Measurements from ENCODE around the gene MBOAT2. TPM values are rescaled to one million over a fixed set of nuclear protein-coding genes. Genes with fewer than 3 reads are reported as not detected.
A peak's percentile ranks its signal among the peaks of the same experiment; 100 is the strongest.

Gene MBOAT2
- total and polyA plus RNA-seq, 2 of the 13 experiments (the other 11 are each of a cell fraction or from before 2014, with no cell fraction given), result 0.11 to 0.36 TPM

GRCh38 chr2:8840475-8841091 is 162.9 kb downstream of the MBOAT2 start (continued):
- TF ChIP-seq ZNF883 (CRISPR knock-in tag; IDR thresholded peaks at IDR 0.05; ENCODE audit: not compliant biosample characterization) (no peak), ZNF337 (CRISPR knock-in tag; IDR thresholded peaks at IDR 0.05; ENCODE audit: borderline replicate concordance, low read depth) (0 out of 2 replicates have a peak, but pooled peaks have one; percentile 79), TEF (CRISPR knock-in tag; IDR thresholded peaks at IDR 0.05) (no peak), ZFP41 (CRISPR knock-in tag; IDR thresholded peaks at IDR 0.05; ENCODE audit: borderline replicate concordance) (no peak), GZF1 (CRISPR knock-in tag; IDR thresholded peaks at IDR 0.05) (no peak), ZNF282 (IDR thresholded peaks at IDR 0.05; ENCODE audit: partially characterized antibody) (no peak), TP53 (CRISPR knock-in tag; conservative IDR thresholded peaks at IDR 0.05) (no peak), ZMYM4 (CRISPR knock-in tag; IDR thresholded peaks at IDR 0.05) (peak; percentile 89), RFX3 (CRISPR knock-in tag; IDR thresholded peaks at IDR 0.05) (no peak), KDM3A (CRISPR knock-in tag; IDR thresholded peaks at IDR 0.05; ENCODE audit: low read depth) (no peak), SMAD1 (CRISPR knock-in tag; IDR thresholded peaks at IDR 0.05; ENCODE audit: borderline replicate concordance, low read depth) (no peak), MIER3 (CRISPR knock-in tag; IDR thresholded peaks at IDR 0.05; ENCODE audit: borderline replicate concordance) (peak; percentile 86; the same call in 1 of the 2 replicates), MLLT10 (CRISPR knock-in tag; IDR thresholded peaks at IDR 0.05) (no peak), TCF7L2 (IDR thresholded peaks at IDR 0.05; ENCODE audit: low read depth, low read length) (no peak), ZNF878 (CRISPR knock-in tag; IDR thresholded peaks at IDR 0.05) (peak; percentile 75; the same call in 1 of the 2 replicates), ZNF644 (CRISPR knock-in tag; IDR thresholded peaks at IDR 0.05; ENCODE audit: low read depth) (peak; percentile 90), ZNF572 (CRISPR knock-in tag; IDR thresholded peaks at IDR 0.05) (no peak), ZNF605 (CRISPR knock-in tag; IDR thresholded peaks at IDR 0.05) (no peak), SUZ12 (IDR thresholded peaks at IDR 0.05; ENCODE audit: low read depth, low read length) (no peak), ZNF432 (CRISPR knock-in tag; IDR thresholded peaks at IDR 0.05; ENCODE audit: borderline replicate concordance) (no peak), ATF7-NPFF (CRISPR knock-in tag; IDR thresholded peaks at IDR 0.05; ENCODE audit: low read depth) (no peak), TOE1 (CRISPR knock-in tag; IDR thresholded peaks at IDR 0.05) (no peak), NFYB (CRISPR knock-in tag; IDR thresholded peaks at IDR 0.05) (no peak), ZNF512B (CRISPR knock-in tag; IDR thresholded peaks at IDR 0.05; ENCODE audit: borderline replicate concordance) (no peak), PRMT3 (CRISPR knock-in tag; IDR thresholded peaks at IDR 0.05; ENCODE audit: borderline replicate concordance, low read depth) (no peak), SMC3 (IDR thresholded peaks at IDR 0.05; ENCODE audit: low read length) (no peak), ZNF580 (CRISPR knock-in tag; IDR thresholded peaks at IDR 0.05; ENCODE audit: borderline replicate concordance, low read depth) (peak; percentile 24; the same call in 1 of the 2 replicates), ZFYVE20 (CRISPR knock-in tag; IDR thresholded peaks at IDR 0.05; ENCODE audit: borderline replicate concordance, low read depth) (no peak), NR1H2 (CRISPR knock-in tag; IDR thresholded peaks at IDR 0.05; ENCODE audit: borderline replicate concordance, low read depth) (no peak), ZNF367 (CRISPR knock-in tag; IDR thresholded peaks at IDR 0.05; ENCODE audit: borderline replicate concordance) (no peak)

All from HepG2 (cell line).